Fibroblast of lung (primary cell): ENCODE results near the gene ARHGEF10L. TPM values are rescaled to one million over a fixed set of nuclear protein-coding genes. Genes with fewer than 3 reads are reported as not detected.

Experiments
- DNase-seq, 2 donors: peaks; one replicate each; pipeline versions ENCODE4 v3.0.0 to v3.0.0-alpha.2; 2010; ENCODE audit warnings: low read depth in 2 of 2
- H2AFZ ChIP-seq: 2 replicates; pipeline ENCODE4 v1.5.1; 2012; ENCODE audit warnings: low read length, control low read depth, inconsistent platforms
- H3K27ac ChIP-seq: 2 replicates; pipeline ENCODE4 v1.5.1; 2011; ENCODE audit warnings: low read length, control low read depth; ENCODE audit not compliant: insufficient read depth
- H3K27me3 ChIP-seq: 2 replicates; pipeline ENCODE4 v1.5.1; 2011; ENCODE audit warnings: mild to moderate bottlenecking, low read length; ENCODE audit not compliant: control insufficient read depth, insufficient read depth
- H3K36me3 ChIP-seq: 2 replicates; pipeline ENCODE4 v1.5.1; 2011; ENCODE audit warnings: low read length; ENCODE audit not compliant: control insufficient read depth, insufficient read depth
- H3K4me1 ChIP-seq: 2 replicates; pipeline ENCODE4 v1.5.1; 2011; ENCODE audit warnings: low read length; ENCODE audit not compliant: control insufficient read depth, insufficient read depth; ENCODE audit errors: extremely low read depth
- H3K4me2 ChIP-seq: 2 replicates; pipeline ENCODE4 v1.5.1; 2011; ENCODE audit warnings: low read length, control low read depth; ENCODE audit not compliant: insufficient read depth; ENCODE audit errors: extremely low read depth
- H3K4me3 ChIP-seq, 4 experiments: fragments of 200-600 bp in 1 of 4; sonication (generic) in 1 of 4; replicated peaks in 1 of 4; 2 replicates each; pipeline ENCODE4 v1.5.1; 2011 to 2016; ENCODE audit warnings: low read length in 4 of 4, low read depth in 3 of 4, mild to moderate bottlenecking in 3 of 4, control low read depth in 2 of 4, inconsistent platforms in 1 of 4, mixed read lengths in 1 of 4; ENCODE audit not compliant: insufficient read depth in 1 of 4; ENCODE audit errors: control extremely low read depth in 1 of 4
- H3K79me2 ChIP-seq: 2 replicates; pipeline ENCODE4 v1.5.1; 2012; ENCODE audit warnings: mild to moderate bottlenecking, low read length, inconsistent platforms; ENCODE audit not compliant: control insufficient read depth, insufficient read depth
- H3K9ac ChIP-seq: 2 replicates; pipeline ENCODE4 v1.5.1; 2011; ENCODE audit warnings: mild to moderate bottlenecking, low read length, control low read depth; ENCODE audit not compliant: insufficient read depth
- H3K9me3 ChIP-seq: 2 replicates; pipeline ENCODE4 v1.5.1; 2012; ENCODE audit warnings: low read depth, low read length; ENCODE audit not compliant: control insufficient read depth, insufficient read depth
- H4K20me1 ChIP-seq: 2 replicates; pipeline ENCODE4 v1.5.1; 2011; ENCODE audit warnings: low read length; ENCODE audit not compliant: control insufficient read depth, insufficient read depth; ENCODE audit errors: extremely low read depth
- CTCF ChIP-seq, 2 donors: IDR thresholded peaks in 1 of 2; conservative IDR thresholded peaks in 1 of 2; 1 replicate in 1 of 2; 2 replicates in 1 of 2; pipeline ENCODE4 v1.5.1; 2011 to 2012; ENCODE audit warnings: low read length in 2 of 2, control low read depth in 1 of 2, inconsistent platforms in 1 of 2, low read depth in 1 of 2, mild to moderate bottlenecking in 1 of 2
- EZH2 ChIP-seq: IDR thresholded peaks from 2 replicates; pipeline ENCODE4 v1.5.1; 2012; ENCODE audit warnings: low read length, control low read depth, mild to moderate bottlenecking; ENCODE audit errors: missing control alignments
- polyA plus RNA-seq, 2 donors: library from polyadenylated mRNA; depleted of rRNA in 1 of 2; stranded (reverse) in 1 of 2; unstranded in 1 of 2; fragments of >200 nt; gene quantifications; 2 replicates each; pipeline ENCODE4 v1.2.1, GENCODE V29; 2011 to 2012; ENCODE audit warnings: missing spikeins in 1 of 2
- total RNA-seq: library from RNA; depleted of rRNA; stranded (reverse); fragments of >200 nt; gene quantifications from 2 replicates; pipeline ENCODE4 v1.2.1, GENCODE V29; 2014

Gene ARHGEF10L
- total and polyA plus RNA-seq, 2 donors (not counting 1 experiment from before 2014, with no cell fraction given), result 11.2 to 24.3 TPM

GRCh38 chr1:17669866-17670451, 130.5 kb downstream of the ARHGEF10L start:
- Histone ChIP-seq H3K9me3 (no peaks in the 10 kb centered on the region), H3K27me3 (no peaks in the 10 kb centered on the region), H3K4me1 (no peaks in the 10 kb centered on the region), H4K20me1 (no peaks in the 10 kb centered on the region), H3K9ac (no peak overlapping the region), H2AFZ (no peak overlapping the region), H3K36me3 (peaks cover 6% of the 10 kb centered on the region), H3K27ac (no peak overlapping the region), H3K4me2 (no peak overlapping the region), H3K4me3 (no peak overlapping the region), H3K79me2 (no peaks in the 10 kb centered on the region)
- TF ChIP-seq CTCF (conservative IDR thresholded peaks at IDR 0.05 in 1 of 2, IDR thresholded peaks at IDR 0.05 in 1 of 2; ENCODE audit: low read depth in 1 of 2, low read length in 2 of 2) (no peak), EZH2 (no peak)
- no peak for DNase-seq

- Histone ChIP-seq H3K9me3 (no peaks in the 10 kb centered on the region), H4K20me1 (no peaks in the 10 kb centered on the region), H3K36me3 (peaks cover 4% of the 10 kb centered on the region), H3K9ac (no peak overlapping the region), H3K27me3 (no peaks in the 10 kb centered on the region), H3K4me1 (no peaks in the 10 kb centered on the region), H3K79me2 (no peaks in the 10 kb centered on the region), H3K27ac (no peak overlapping the region), H3K4me3 (no peak overlapping the region), H2AFZ (no peak overlapping the region), H3K4me2 (no peak overlapping the region)
- TF ChIP-seq CTCF (conservative IDR thresholded peaks at IDR 0.05 in 1 of 2, IDR thresholded peaks at IDR 0.05 in 1 of 2; ENCODE audit: low read depth in 1 of 2, low read length in 2 of 2), result no peak
- no peak for TF ChIP-seq EZH2
- DNase-seq, result no peak
Observed at GRCh38 chr1:17670587-17671313, 131.3 kb downstream of the ARHGEF10L start.

- DNase-seq, result no peak
- TF ChIP-seq CTCF (conservative IDR thresholded peaks at IDR 0.05 in 1 of 2, IDR thresholded peaks at IDR 0.05 in 1 of 2; ENCODE audit: low read depth in 1 of 2, low read length in 2 of 2) (no peak), EZH2 (no peak)
- Histone ChIP-seq H3K36me3 (peaks cover 2% of the 10 kb centered on the region), H4K20me1 (no peaks in the 10 kb centered on the region), H3K9ac (no peak overlapping the region), H3K27me3 (no peaks in the 10 kb centered on the region), H3K27ac (no peak overlapping the region), H3K4me1 (no peaks in the 10 kb centered on the region), H3K4me3 (no peak overlapping the region), H3K9me3 (no peaks in the 10 kb centered on the region), H3K4me2 (no peak overlapping the region), H3K79me2 (no peaks in the 10 kb centered on the region), H2AFZ (no peak overlapping the region)
Observed at GRCh38 chr1:17671314-17671705, 131.8 kb downstream of the ARHGEF10L start.
